GM13977 (cell line): ENCODE results near the gene MYCBP2.

Experiments
- DNase-seq: peaks from one replicate; pipeline ENCODE4 v3.0.0; 2012; ENCODE audit warnings: low spot score
- in situ Hi-C: fragments of 300-500 bp; cut with MboI; formaldehyde crosslinking; loops from one replicate; pipeline ENCODE4 v1.12.0; 2022; ENCODE audit warnings: low sequenced_read_pairs, low pct_unique_long_range_greater_than_20kb, mixed read lengths, inconsistent platforms; ENCODE audit not compliant: unreplicated experiment
- TF ChIP-seq, protein P1 (sequence below): IDR thresholded peaks from 2 replicates; pipeline ENCODE4 v1.5.1; 2012; ENCODE audit warnings: mild to moderate bottlenecking, control low read depth; ENCODE audit not compliant: insufficient read depth; ENCODE audit errors: extremely low read depth, missing control alignments

MYCBP2 gene

DNA sequence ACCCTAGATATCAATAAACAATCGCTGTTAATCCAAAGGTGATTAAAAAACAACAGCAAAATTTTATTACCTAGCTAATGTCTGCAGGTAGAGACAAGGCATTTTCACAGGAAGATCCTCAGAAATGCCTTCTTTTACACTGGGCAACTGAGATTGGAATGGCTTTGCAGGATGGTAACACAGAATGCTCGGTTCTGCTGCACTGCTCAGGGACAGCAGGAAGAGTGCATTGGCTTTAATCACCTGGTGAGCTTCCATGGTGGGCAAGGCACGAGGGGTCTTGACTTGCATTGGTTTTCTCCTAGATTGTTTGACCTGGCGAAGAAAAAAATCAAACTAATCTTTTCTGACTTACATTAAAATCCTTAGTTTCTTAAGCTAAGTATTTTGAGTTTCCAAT is 231.6 kb downstream of the MYCBP2 start:
- in situ Hi-C loops, result no loop called here
- TF ChIP-seq, protein P1, sequence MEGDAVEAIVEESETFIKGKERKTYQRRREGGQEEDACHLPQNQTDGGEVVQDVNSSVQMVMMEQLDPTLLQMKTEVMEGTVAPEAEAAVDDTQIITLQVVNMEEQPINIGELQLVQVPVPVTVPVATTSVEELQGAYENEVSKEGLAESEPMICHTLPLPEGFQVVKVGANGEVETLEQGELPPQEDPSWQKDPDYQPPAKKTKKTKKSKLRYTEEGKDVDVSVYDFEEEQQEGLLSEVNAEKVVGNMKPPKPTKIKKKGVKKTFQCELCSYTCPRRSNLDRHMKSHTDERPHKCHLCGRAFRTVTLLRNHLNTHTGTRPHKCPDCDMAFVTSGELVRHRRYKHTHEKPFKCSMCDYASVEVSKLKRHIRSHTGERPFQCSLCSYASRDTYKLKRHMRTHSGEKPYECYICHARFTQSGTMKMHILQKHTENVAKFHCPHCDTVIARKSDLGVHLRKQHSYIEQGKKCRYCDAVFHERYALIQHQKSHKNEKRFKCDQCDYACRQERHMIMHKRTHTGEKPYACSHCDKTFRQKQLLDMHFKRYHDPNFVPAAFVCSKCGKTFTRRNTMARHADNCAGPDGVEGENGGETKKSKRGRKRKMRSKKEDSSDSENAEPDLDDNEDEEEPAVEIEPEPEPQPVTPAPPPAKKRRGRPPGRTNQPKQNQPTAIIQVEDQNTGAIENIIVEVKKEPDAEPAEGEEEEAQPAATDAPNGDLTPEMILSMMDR, result no peak
- DNase-seq, result no peak

DNA sequence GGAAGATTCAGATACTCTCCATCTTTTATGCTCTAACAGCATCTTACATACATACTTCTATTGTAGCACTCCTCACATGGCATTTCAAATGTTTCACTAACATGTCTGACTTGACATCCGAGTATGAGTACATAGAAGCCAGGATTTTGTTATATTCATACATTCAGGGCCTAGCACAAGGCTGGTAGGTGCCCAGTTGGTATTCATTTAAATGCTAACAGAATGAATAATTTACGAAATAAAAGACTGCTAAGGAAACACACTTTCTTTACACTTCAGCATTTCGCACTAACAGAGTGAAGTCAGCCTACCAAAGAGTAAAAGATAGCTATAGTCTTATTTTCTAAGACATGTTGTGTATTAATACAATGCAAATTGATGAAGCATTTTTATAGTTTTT is 232.1 kb downstream of the MYCBP2 start:
- no peak for DNase-seq
- TF ChIP-seq, protein P1, result no peak
- in situ Hi-C loops, result no loop called here

DNA sequence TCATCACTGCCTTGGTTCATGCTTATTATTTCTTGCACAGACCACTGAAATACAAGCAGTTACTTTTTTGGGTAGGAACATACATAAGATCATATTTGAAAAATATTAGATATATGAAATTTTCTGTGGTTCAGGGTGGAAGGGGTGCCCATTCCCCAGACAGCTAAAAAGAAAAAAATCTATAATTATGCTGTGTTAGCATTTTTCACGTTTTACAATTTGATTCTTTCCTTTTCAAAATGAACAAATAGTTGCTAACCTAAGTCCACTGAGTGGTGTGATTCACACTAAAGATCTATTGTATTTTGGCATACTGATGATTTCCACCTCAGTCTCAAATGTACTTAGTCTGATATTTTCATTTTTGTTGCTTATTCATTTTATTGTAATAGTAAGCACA is 233.2 kb downstream of the MYCBP2 start:
- DNase-seq, result no peak
- TF ChIP-seq, protein P1, result no peak
- in situ Hi-C loops, result no loop called here

DNA sequence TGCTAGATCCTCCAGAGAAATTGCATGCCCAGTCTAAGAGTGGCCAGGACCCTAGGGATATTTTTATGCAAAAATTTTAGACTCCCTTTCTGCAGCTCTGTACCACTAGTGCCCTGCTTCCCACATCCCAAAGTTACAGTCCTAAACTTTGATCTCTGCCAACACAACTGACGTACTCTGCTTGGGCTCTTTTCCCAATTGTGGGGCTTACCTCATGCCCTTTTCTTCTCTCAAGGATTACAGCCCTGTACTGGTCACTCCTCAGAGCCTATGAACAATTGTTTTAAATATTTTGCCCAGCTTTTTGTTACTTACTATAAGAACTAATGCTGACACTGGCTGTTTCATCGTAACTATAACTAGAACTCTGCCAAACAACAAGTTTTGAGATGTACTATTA is 242.1 kb downstream of the MYCBP2 start:
- in situ Hi-C loops, result no loop called here
- no peak for DNase-seq
- TF ChIP-seq, protein P1, result no peak

DNA sequence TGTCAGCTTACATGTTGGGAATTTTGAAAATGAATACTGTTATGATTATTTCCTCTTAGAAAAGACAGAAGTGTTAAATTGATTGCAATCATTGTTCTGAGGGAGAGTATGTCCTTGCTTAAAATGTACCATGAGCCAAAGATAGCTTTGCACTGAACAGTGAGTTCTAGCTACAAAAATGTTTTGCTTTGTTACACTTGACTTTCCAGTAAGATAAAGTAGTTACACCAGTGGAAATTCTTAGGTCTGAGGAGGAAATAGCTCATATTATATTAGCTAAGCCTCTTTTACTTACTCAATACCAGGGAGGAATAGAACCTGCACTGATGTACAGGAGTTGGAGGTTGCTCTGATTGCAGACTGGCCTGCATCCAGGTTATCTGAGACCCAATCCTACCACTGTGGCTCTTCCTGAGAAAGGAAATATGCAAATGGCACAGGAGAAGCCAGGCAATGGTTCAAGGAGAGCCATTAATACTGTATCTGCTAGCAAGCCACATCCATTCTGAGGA is 246.9 kb downstream of the MYCBP2 start:
- in situ Hi-C loops, result no loop called here
- TF ChIP-seq, protein P1, result no peak
- no peak for DNase-seq

DNA sequence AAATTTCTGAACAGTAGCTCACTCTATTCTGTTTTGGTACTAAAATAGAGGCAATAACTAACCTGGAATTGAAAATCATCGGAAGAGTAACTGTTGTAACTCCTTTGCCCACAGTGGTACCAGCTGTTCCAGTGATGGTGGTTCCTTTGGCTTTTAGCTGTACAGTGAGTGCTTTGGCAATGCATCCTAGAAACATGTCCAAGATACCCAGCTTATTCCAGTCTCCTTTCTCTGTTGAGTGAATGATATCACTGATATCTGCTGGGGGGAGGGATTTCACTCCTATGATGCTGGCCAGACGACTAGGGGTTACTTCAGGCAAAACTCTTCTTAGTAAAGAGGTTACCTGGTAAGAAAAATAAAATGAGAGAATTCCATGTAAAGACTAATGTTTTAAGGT is 259.4 kb downstream of the MYCBP2 start:
- in situ Hi-C loops, result no loop called here
- DNase-seq, result no peak
- TF ChIP-seq, protein P1, result no peak
